Left renal pelvis (tissue), 4 donors: ENCODE data around the gene SYT9. TPM values are rescaled to one million over a fixed set of nuclear protein-coding genes. Genes with fewer than 3 reads are reported as not detected.

ENCODE experiments used
- DNase-seq, 4 donors: peaks; one replicate each; pipeline ENCODE4 v3.0.0-alpha.2; 2013; ENCODE audit warnings: low read depth in 4 of 4, low spot score in 3 of 4
- polyA plus RNA-seq, 4 donors: library from polyadenylated mRNA; unstranded; fragments of 120-200 nt; gene quantifications; one replicate each; pipeline ENCODE4 v1.2.1, GENCODE V29; 2013; ENCODE audit not compliant: insufficient read length in 4 of 4

SYT9 gene
- 1 to 10 TPM in 3 of 4 donors, under 1 TPM in 1; 0.49 to 4.9 (median 4.6) TPM for polyA plus RNA-seq

- peak in 2 of 4 donors; percentile 22 to 32 for DNase-seq
Measured at GRCh38 chr11:7251836-7252682, at the start of gene SYT9. Gene SYT9 (plus strand): TSS chr11:7251904. CDS start chr11:7252187, 283 bp downstream.

- DNase-seq: no peak
Measured at GRCh38 chr11:7202412-7202811, 49.3 kb upstream of the SYT9 start.

- no peak for DNase-seq
Measured at GRCh38 chr11:7204778-7205177, 46.9 kb upstream of the SYT9 start.

GRCh38 chr11:7208391-7208790, 43.3 kb upstream of the SYT9 start:
- DNase-seq: no peak

- DNase-seq: no peak
Measured at GRCh38 chr11:7219491-7219890, 32.2 kb upstream of the SYT9 start.

- no peak for DNase-seq
Measured at GRCh38 chr11:7220636-7221035, 31.1 kb upstream of the SYT9 start.

- no peak for DNase-seq
Measured at GRCh38 chr11:7222619-7223018, 29.1 kb upstream of the SYT9 start.

GRCh38 chr11:7239877-7240276, 11.8 kb upstream of the SYT9 start:
- no peak for DNase-seq

GRCh38 chr11:7245341-7245740, 6.4 kb upstream of the SYT9 start:
- no peak for DNase-seq

- DNase-seq: no peak
Measured at GRCh38 chr11:7246179-7246578, 5.5 kb upstream of the SYT9 start.

- DNase-seq: no peak
Measured at GRCh38 chr11:7250166-7250565, 1.5 kb upstream of the SYT9 start.

- no peak for DNase-seq
Measured at GRCh38 chr11:7251487-7251835, 243 bp upstream of the SYT9 start.

- DNase-seq: no peak
Measured at GRCh38 chr11:7252683-7253213, 1.0 kb downstream of the SYT9 start.

GRCh38 chr11:7253800-7254199, 2.1 kb downstream of the SYT9 start:
- no peak for DNase-seq

- DNase-seq: no peak
Measured at GRCh38 chr11:7254731-7255291, 3.1 kb downstream of the SYT9 start.

GRCh38 chr11:7256943-7257342, 5.2 kb downstream of the SYT9 start:
- no peak for DNase-seq

GRCh38 chr11:7257724-7258123, 6.0 kb downstream of the SYT9 start:
- no peak for DNase-seq

GRCh38 chr11:7261578-7261977, 9.9 kb downstream of the SYT9 start:
- DNase-seq: no peak

GRCh38 chr11:7262672-7263071, 11.0 kb downstream of the SYT9 start:
- no peak for DNase-seq

GRCh38 chr11:7263842-7264241, 12.1 kb downstream of the SYT9 start:
- DNase-seq: no peak

GRCh38 chr11:7268758-7269157, 17.1 kb downstream of the SYT9 start:
- DNase-seq: no peak

GRCh38 chr11:7270233-7270865, 18.6 kb downstream of the SYT9 start:
- no peak for DNase-seq
